ENCODE measurements around the gene TJP2.

DNA sequence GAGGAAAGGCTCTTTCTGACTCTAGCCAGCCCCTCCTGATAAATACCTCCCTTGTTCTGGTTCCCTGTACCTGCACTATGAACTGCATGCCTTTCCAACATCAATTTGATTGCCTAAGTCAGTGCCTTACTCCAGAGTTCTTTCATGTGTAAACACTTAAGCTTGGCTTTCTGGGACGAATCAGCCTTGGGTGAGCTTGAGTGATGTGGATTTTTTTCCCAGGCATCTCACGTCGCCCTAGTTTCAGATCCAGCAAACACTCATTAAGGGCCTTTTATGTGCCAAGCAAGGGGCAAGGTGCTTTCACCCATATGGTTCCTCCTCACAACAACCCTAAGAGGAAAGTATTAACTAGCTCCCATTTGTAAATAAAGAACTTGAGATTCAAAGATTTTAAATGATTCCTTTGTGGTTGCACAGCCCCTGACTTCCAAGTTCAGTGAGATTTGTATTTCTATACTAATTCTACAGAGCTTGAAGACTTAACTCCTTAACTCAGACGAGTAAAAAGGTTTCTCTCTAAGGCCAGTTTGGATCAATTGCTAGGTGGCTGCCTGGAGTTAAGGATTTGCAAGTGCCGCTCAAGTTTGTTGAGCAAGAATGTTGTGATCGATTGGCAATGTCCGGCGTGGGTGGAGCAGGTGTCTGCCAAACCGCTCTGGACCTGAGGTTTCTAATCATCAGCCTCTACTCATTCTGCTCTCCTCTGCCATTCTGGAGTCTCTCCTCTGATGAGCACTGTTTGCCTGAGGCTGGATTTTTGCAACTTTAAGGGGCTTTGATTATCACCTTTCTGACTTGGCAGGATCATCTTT is 20.2 kb upstream of the TJP2 start:
- no peak for TF ChIP-seq SUZ12 (IDR thresholded peaks at IDR 0.05; ENCODE audit: extremely low read depth, insufficient read depth, insufficient read length)
- TF ChIP-seq ZNF274 (IDR thresholded peaks at IDR 0.05; ENCODE audit: low read depth, low read length): no peak

Measured in NT2/D1 (cell line).